K562 (cell line): Measurements from ENCODE around the gene P3H4. TPM values are rescaled to one million over a fixed set of nuclear protein-coding genes. Genes with fewer than 3 reads are reported as not detected.

ENCODE experiments used
- ARHGAP35 ChIP-seq: fragments of 450-650 bp; IDR thresholded peaks from 2 replicates; pipeline ENCODE4 v1.6.1; 2018; ENCODE audit not compliant: partially characterized antibody
- ARID1B ChIP-seq: fragments of 450-650 bp; IDR thresholded peaks from 2 replicates; pipeline ENCODE4 v1.6.1; 2016; ENCODE audit warnings: antibody characterized with exemption, mild to moderate bottlenecking, inconsistent platforms
- CCAR2 ChIP-seq: fragments of 200-400 bp; formaldehyde crosslinking; IDR thresholded peaks from 2 replicates; pipeline ENCODE4 v1.6.1; 2017; ENCODE audit warnings: mild to moderate bottlenecking, low read depth, low read length
- CREB5 ChIP-seq: fragments of 250-450 bp; sonication (Bioruptor Pico); IDR thresholded peaks from 2 replicates; pipeline ENCODE4 v1.5.0; 2020; ENCODE audit warnings: mild to moderate bottlenecking
- E2F4 ChIP-seq: sonication (generic); formaldehyde crosslinking; IDR thresholded peaks from 2 replicates; pipeline ENCODE4 v1.8.0; 2022; ENCODE audit warnings: mild to moderate bottlenecking, low read depth, missing genetic modification reagents
- E4F1 ChIP-seq: fragments of 250-450 bp; sonication (Bioruptor Pico); IDR thresholded peaks from 2 replicates; pipeline ENCODE4 v1.5.0; 2021; ENCODE audit warnings: mild to moderate bottlenecking, borderline replicate concordance
- FOSL1 ChIP-seq: fragments of 200-800 bp; sonication (Bioruptor generic); conservative IDR thresholded peaks from 2 replicates; pipeline ENCODE4 v1.6.1; 2016; ENCODE audit warnings: missing genetic modification characterization, missing compliant biosample characterization
- GABPA ChIP-seq: fragments of 200-800 bp; sonication (Bioruptor generic); conservative IDR thresholded peaks from 2 replicates; pipeline ENCODE4 v1.6.1; 2016; ENCODE audit warnings: low read depth, missing genetic modification characterization, missing compliant biosample characterization
- HOXB6 ChIP-seq: fragments of 250-450 bp; sonication (Bioruptor Pico); IDR thresholded peaks from 2 replicates; pipeline ENCODE4 v1.5.1; 2022; ENCODE audit warnings: mild to moderate bottlenecking, borderline replicate concordance
- KLF6 ChIP-seq: fragments of 250-450 bp; sonication (Bioruptor Pico); IDR thresholded peaks from 2 replicates; pipeline ENCODE4 v1.4.0; 2020; ENCODE audit warnings: mild to moderate bottlenecking, moderate library complexity, borderline replicate concordance
- MBD2 ChIP-seq: sonication (generic); IDR thresholded peaks from 2 replicates; pipeline ENCODE4 v1.6.1; 2016; ENCODE audit warnings: low read depth, borderline replicate concordance
- NFIC ChIP-seq: fragments of 450-650 bp; IDR thresholded peaks from 2 replicates; pipeline ENCODE4 v1.6.1; 2017; ENCODE audit warnings: mild to moderate bottlenecking, inconsistent platforms
- NR4A1 ChIP-seq, 2 experiments: fragments of 250-450 bp in 1 of 2; fragments of 450-650 bp in 1 of 2; sonication (Bioruptor Pico) in 1 of 2; IDR thresholded peaks; 2 replicates each; pipeline versions ENCODE4 v1.4.0 to v1.6.1; 2016 to 2020; ENCODE audit warnings: mild to moderate bottlenecking in 2 of 2, missing compliant biosample characterization in 1 of 2, missing genetic modification characterization in 1 of 2, moderate library complexity in 1 of 2
- PRMT5 ChIP-seq: sonication (generic); formaldehyde crosslinking; IDR thresholded peaks from 2 replicates; pipeline ENCODE4 v1.5.0; 2020; ENCODE audit warnings: missing genetic modification reagents
- RBM25 ChIP-seq: fragments of 200-400 bp; formaldehyde crosslinking; IDR thresholded peaks from 2 replicates; pipeline ENCODE4 v1.6.1; 2018; ENCODE audit warnings: low read length, low read depth, moderate library complexity; ENCODE audit not compliant: severe bottlenecking
- SMAD4 ChIP-seq: fragments of 250-450 bp; sonication (Bioruptor Pico); conservative IDR thresholded peaks from 2 replicates; pipeline ENCODE4 v1.8.0; 2021; ENCODE audit warnings: inconsistent platforms, mild to moderate bottlenecking, moderate library complexity
- TGIF2 ChIP-seq: sonication (generic); formaldehyde crosslinking; IDR thresholded peaks from 2 replicates; pipeline ENCODE4 v1.8.1; 2022; ENCODE audit warnings: mild to moderate bottlenecking, missing genetic modification reagents, moderate library complexity
- USF2 ChIP-seq: sonication (generic); formaldehyde crosslinking; IDR thresholded peaks from 2 replicates; pipeline ENCODE4 v1.5.0; 2020; ENCODE audit warnings: missing genetic modification reagents
- ZFX ChIP-seq: sonication (generic); formaldehyde crosslinking; IDR thresholded peaks from 2 replicates; pipeline ENCODE4 v1.8.0; 2022; ENCODE audit warnings: mild to moderate bottlenecking, missing genetic modification reagents, moderate library complexity
- ZNF277 ChIP-seq: fragments of 250-450 bp; sonication (Bioruptor Pico); IDR thresholded peaks from 2 replicates; pipeline ENCODE4 v1.8.0; 2022; ENCODE audit warnings: inconsistent platforms, mild to moderate bottlenecking, moderate library complexity, borderline replicate concordance
- polyA plus RNA-seq, 8 experiments: library from polyadenylated mRNA; depleted of rRNA in 4 of 8; stranded (reverse) in 5 of 8; unstranded in 3 of 8; fragments of >200 nt; fragmentation: Nextera tagmentation in 2 of 8; fragmentation: Illumina TruSeq in 1 of 8; extraction: Ambion mirVana in 2 of 8; extraction: Trizol in 1 of 8; gene quantifications; 2 replicates each; pipeline versions ENCODE4 v1.2.1 to v1.2.3, GENCODE V29; 2011 to 2014; ENCODE audit warnings: inconsistent platforms in 1 of 8, missing spikeins in 1 of 8
- total RNA-seq, 7 experiments: library from RNA; depleted of rRNA in 6 of 7; stranded (reverse); fragments of >200 nt in 6 of 7; fragmentation: Illumina TruSeq in 2 of 7; extraction: Trizol in 2 of 7; gene quantifications; 2 replicates each; pipeline versions ENCODE4 v1.2.1 to v1.2.3, GENCODE V29; 2011 to 2021; ENCODE audit warnings: low replicate concordance in 1 of 7

The P3H4 gene
- total and polyA plus RNA-seq, 9 of the 15 experiments (the other 6 are each of a cell fraction or from before 2014, with no cell fraction given) = 0.10 to 3.7 (median 1.0) TPM

- TF ChIP-seq USF2 (no peak), CREB5 (no peak), FOSL1 (tag) (no peak), HOXB6 (CRISPR knock-in tag) (no peak), MBD2 (peak; percentile 99), CCAR2 (no peak), NFIC (peak; percentile 52), PRMT5 (CRISPR knock-in tag) (no peak), ZFX (CRISPR knock-in tag) (peak; percentile 77), TGIF2 (peak; percentile 51; the same call in 1 of the 2 replicates), E4F1 (CRISPR knock-in tag) (no peak), KLF6 (CRISPR knock-in tag) (no peak), ARHGAP35 (no peak), NR4A1 (CRISPR knock-in tag; IDR thresholded peaks at IDR 0.05) (no peak), NR4A1 (tag; IDR thresholded peaks at IDR 0.05) (peak; percentile 67; the same call in 1 of the 2 replicates), SMAD4 (peak; percentile 75), E2F4 (no peak), GABPA (no peak), ARID1B (no peak), RBM25 (peak; percentile 82), ZNF277 (CRISPR knock-in tag) (no peak)
Measured at GRCh38 chr17:41786227-41787020, 25.3 kb downstream of the P3H4 start, which contains the start of gene JUP (continued).
